GM21825 (cell line): ENCODE results near the gene STK24.

Experiments
- ATAC-seq: cut with Tn5 transposase; IDR thresholded peaks from one replicate; pipeline ENCODE4 v1.9.1; 2021; ENCODE audit warnings: mild to moderate bottlenecking, moderate library complexity; ENCODE audit not compliant: unreplicated experiment

STK24 gene

DNA sequence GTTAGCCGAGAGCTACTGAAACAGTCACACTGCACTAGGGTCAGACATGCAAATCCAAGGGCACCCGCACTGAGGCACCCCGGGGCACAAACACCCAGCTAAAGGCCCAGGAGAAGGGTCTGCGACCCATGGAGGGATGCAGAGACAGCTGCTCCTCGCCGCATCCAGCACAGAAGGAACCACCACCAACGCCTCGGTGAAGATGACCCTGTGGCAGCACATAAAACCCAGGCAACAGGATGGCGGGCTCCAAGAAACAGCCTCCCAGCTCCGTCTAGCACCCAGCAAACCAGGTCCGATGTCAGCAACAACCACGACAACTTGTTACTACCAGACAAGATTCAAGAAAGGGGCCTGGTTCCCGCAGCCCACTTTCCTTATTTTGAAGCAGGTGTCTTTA, 82.1 kb downstream of the STK24 start:
- ATAC-seq: no peak

DNA sequence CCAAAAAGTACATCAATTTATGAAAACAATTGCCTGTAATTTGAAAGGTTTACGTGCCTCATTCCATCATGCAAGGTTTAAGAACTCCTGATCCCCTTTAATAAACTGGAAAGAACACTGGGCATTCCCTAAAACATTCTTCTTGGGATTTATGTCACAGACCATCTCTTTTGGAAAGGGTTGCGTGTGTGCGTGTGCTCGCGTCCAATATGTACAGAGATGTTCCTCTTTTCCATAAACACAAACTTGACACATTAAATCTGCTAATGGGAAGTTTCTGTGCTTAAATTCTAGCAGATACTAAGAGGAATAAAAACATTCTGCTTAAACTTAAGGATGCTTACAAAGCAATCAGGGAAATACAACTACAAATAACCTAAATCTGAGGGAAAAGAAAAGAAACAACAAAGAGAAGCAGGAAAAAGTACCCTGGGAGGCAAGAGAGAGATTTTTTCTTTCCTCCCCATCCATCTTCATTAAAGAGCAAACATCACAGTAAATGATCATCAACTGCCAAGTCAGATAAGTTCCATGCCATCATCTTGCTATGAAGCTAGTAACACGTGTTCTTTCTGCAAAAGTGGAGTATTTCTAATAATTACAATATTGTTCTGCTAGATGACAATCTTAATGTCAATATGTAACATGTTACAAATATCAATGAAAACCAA, 83.7 kb downstream of the STK24 start:
- ATAC-seq: no peak

- no peak for ATAC-seq
These were observed 84.4 kb downstream of the STK24 start for GRCh38 chr13:98492335-98493041.

- ATAC-seq: no peak
These were observed 86.0 kb downstream of the STK24 start for GRCh38 chr13:98490866-98491265.

GRCh38 chr13:98490195-98490836, 86.6 kb downstream of the STK24 start:
- ATAC-seq: no peak

DNA sequence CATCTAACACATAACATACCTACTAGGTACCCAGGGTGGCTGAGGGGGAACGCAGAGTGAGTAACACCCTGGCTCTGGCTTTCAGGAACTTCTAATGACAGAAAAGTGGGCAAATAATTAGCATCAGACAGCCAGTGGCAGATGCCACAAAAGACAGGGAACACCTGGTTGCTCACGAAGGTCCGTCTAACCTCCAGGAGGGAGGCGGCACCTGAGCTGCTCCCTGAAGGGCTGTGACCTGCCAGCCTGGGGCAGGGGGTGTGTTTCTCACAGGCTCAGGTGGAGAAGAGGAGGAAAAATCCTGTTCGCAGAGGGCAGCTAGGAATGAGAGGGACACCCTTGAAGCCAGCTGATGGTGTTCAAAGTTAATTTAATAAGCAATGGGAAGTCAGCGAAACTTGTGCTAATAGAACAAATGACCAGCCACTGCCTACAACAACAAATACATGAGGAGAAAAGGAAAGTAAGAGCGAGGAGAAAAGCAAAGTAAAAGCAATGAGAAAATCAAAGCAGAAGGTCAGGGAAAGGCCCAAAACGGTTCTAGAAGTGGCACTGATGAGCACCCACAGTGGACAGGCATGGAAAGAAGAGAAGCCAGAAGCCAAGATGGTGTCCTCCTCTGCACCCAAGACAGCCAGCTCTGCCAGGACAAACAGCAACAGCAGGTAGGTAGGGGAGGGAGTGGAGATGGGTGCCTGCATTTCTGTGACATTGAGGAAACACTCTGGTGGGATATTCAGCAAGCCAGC, 87.3 kb downstream of the STK24 start:
- ATAC-seq: no peak

- peak; percentile 58 for ATAC-seq
These were observed 88.2 kb downstream of the STK24 start for GRCh38 chr13:98488736-98489135.

GRCh38 chr13:98487522-98487921, 89.4 kb downstream of the STK24 start:
- no peak for ATAC-seq

DNA sequence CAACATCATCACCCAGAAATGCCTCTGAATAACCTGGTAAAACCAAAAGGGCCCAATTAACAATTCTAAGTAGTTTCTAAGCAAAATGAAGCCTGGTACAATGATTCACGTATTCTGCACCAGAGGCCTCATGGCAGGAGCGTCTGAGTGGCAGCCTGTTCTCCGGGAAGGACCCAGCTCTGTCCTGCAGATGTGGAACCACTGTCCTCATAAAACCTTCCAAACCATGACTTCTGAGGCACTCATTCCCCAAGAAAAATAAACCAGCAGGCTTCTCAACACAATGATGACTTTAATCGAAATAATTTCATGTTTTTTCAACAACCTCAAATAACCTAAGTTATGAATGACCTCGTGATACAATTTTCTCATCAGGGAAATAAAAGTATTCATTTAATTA, 89.9 kb downstream of the STK24 start:
- no peak for ATAC-seq

- ATAC-seq: no peak
These were observed 90.5 kb downstream of the STK24 start for GRCh38 chr13:98486412-98486811.

DNA sequence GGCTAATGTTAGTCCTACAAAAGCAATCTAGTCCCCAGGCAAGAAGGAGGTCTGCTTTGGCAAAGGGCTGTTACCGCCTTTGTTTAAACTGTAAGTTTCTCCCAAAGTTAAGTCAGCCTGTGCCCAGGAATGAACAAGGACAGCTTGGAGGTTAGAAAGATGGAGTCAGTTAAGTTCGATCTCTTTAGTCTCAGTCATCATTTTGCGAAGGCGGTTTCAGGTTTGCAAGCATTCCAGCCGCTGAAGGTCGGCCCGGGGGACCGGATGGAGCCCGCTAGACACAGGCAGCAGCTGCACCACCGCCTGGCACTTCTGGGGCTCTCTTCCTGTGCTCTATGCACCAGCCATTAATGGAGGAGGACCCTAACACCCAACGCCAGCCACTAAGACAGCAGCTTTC, 91.3 kb downstream of the STK24 start:
- ATAC-seq: no peak

DNA sequence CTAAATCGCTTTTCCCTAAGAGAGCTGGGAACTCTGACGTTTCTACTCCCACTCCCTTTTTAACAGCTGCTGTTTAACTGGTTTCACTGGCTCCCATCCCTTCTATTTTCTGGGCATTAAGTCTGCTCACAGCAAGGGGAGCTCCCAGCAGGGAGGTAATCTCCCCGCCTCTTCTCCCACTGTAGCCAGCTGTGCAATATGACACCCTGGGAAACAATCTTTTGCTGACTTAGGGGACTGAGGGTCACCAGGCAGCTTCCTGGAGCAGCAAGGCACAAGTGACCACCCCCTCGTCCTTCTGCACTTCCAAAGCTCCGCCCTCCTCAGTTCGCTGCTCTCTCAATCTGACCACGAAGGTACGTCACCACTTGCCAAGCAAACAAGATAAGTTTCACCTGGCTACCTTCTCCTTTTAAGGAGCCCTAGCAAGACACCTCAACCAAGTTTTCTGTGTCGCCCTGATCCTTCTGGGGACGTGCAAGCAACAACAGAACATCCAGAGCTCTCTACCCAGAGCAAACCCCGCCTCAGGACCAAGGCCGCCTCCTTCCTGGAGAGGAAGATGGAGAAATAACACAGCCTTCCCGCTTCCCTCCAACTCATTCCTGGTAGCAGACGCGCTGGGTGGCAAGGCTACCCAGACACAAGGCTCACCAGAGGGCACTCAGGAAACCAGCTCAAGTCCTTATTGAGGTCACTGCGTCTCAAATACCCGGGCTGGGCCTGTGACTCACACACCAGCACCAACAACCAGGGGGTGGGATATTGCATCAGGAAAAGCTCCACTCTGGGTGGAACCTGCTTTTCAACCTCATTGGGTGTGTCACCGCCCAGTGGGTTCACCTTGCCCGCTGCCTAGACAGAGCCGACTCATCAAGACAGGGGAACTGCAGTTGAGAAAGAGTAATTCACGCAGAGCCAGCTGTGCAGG, 92.4 kb downstream of the STK24 start:
- peak; percentile 31 for ATAC-seq

DNA sequence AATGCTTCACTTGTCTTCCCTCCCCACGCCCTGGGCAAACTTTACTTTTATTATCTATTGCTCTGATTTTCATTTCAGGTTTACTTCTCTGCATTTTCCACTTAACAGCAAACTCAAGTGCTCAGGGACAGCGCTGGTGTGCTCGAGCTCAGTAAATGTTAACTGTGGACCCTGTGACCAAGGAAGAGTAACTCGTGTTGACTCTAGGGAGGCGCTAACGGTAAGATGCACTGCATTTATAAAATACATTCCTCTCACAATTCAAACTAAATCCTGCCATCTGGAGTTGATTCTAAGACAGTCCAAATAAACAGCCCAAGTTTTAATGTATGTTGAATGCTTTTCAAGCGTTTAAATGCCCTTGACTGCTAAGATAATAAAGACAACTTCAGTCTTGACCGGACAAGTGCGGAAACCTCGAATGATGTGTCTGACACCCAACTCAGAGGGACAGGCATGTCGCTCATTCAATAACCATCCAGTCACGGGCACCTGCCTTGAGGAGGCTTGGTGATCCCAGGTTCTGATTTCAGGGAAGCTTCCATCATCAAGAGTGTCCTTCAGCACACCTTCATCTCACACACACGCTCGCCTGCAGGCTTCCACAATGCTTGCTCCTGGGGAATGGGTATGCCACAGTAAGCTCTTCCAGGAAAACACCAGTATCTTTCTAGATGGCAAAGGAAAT, 93.2 kb downstream of the STK24 start:
- ATAC-seq: no peak

DNA sequence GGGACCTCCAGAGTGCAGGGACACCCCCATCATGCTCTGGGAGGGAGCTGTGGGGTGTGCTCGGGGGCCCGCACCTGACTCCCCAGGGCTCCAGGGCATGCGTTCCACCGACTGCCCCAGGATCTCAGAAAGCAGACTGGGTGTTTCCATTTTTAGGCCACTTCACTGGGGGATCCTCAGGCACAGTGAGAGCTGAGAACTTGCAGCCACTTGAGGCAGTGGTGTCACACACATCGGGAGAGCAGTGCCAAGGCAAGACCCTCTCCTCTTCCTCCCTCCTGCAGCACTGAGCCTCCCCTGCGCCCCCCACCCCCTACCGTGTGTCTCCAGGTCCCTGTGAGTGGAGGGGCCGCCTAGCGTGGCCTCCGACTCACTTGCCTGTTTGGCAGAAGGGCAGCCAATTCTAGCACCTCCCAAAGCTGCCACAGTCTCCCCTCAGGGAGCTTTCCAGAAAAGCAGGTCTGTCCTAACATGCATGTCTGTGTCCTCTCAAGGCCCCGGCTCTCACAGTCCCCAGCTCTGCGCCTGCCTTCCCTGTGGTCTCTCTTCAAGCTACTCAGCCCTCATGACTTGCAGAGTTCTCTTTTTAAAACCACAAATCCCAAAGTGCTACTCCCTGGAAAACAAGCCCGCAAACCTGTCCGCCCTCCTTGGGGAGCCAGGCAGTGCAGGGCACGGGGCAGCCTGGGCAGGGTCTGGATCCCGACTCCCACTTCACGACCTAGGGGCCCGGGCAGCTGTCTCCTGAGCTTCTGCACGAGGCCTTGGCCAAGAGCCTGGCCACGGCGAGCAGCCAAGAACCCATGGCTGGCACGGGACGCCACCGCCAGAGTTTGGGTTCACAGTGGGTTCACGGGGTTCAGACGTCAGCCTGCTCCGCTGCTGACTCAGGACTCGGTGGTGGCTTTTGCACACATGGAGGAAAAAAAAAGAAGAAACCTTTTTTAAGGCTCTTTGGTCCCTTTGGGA, 94.1 kb downstream of the STK24 start:
- no peak for ATAC-seq

- ATAC-seq: no peak
These were observed 95.7 kb downstream of the STK24 start for GRCh38 chr13:98480915-98481877.

- no peak for ATAC-seq
These were observed 97.4 kb downstream of the STK24 start for GRCh38 chr13:98479496-98480003.
